ENCODE data around the gene CPA5.

GRCh38 chr7:130365088-130365487, 20.5 kb downstream of the CPA5 start:
- TF ChIP-seq, protein P1, sequence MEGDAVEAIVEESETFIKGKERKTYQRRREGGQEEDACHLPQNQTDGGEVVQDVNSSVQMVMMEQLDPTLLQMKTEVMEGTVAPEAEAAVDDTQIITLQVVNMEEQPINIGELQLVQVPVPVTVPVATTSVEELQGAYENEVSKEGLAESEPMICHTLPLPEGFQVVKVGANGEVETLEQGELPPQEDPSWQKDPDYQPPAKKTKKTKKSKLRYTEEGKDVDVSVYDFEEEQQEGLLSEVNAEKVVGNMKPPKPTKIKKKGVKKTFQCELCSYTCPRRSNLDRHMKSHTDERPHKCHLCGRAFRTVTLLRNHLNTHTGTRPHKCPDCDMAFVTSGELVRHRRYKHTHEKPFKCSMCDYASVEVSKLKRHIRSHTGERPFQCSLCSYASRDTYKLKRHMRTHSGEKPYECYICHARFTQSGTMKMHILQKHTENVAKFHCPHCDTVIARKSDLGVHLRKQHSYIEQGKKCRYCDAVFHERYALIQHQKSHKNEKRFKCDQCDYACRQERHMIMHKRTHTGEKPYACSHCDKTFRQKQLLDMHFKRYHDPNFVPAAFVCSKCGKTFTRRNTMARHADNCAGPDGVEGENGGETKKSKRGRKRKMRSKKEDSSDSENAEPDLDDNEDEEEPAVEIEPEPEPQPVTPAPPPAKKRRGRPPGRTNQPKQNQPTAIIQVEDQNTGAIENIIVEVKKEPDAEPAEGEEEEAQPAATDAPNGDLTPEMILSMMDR (IDR thresholded peaks at IDR 0.05): no peak
- TF ChIP-seq EZH2 (IDR thresholded peaks at IDR 0.05) (no peak), EZH2phosphoT487 (IDR thresholded peaks at IDR 0.05) (no peak)
